ENCODE measurements around the gene TERC. TPM values are rescaled to one million over a fixed set of nuclear protein-coding genes. Genes with fewer than 3 reads are reported as not detected.

The TERC gene
- total and polyA plus RNA-seq, 12 donors = 1.4 to 200 (median 30.8) TPM; not detected in 3

DNA sequence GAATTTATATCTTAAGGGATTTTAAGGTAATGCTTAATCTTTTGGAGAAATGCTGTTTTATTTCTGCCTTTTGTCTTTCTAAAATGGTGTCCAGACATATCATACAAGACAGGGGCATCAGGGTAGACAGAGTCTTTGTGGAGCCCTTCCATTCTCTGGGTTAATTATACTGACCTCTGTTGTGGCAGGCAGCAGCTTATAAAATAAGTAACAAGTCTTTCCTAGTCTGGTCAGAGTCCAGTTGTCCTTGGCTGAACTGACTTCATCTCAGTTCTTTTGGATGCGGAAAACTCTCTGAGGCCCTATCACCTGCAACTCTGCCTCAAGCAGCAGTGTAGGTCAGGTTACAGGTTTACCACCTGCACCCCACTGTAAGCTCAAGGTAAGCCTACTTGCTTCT lies 27.5 kb upstream of the TERC start:
- Histone ChIP-seq H3K27me3 (no peaks in the 10 kb centered on the region), H3K36me3 (replicated peaks in 1 of 2) (peaks cover 0 to 18% of the 10 kb centered on the region in 2 donors), H3K4me1 (replicated peaks in 1 of 2) (no peaks in the 10 kb centered on the region), H3K9me3 (replicated peaks in 1 of 3) (no peaks in the 10 kb centered on the region), H3K4me3 (no peak overlapping the region), H3K27ac (no peak overlapping the region)
- DNase-seq = no peak
- TF ChIP-seq POLR2A (IDR thresholded peaks at IDR 0.05) = no peak
- TF ChIP-seq, protein P1, sequence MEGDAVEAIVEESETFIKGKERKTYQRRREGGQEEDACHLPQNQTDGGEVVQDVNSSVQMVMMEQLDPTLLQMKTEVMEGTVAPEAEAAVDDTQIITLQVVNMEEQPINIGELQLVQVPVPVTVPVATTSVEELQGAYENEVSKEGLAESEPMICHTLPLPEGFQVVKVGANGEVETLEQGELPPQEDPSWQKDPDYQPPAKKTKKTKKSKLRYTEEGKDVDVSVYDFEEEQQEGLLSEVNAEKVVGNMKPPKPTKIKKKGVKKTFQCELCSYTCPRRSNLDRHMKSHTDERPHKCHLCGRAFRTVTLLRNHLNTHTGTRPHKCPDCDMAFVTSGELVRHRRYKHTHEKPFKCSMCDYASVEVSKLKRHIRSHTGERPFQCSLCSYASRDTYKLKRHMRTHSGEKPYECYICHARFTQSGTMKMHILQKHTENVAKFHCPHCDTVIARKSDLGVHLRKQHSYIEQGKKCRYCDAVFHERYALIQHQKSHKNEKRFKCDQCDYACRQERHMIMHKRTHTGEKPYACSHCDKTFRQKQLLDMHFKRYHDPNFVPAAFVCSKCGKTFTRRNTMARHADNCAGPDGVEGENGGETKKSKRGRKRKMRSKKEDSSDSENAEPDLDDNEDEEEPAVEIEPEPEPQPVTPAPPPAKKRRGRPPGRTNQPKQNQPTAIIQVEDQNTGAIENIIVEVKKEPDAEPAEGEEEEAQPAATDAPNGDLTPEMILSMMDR (IDR thresholded peaks at IDR 0.05) = no peak
- intact Hi-C loops (cut with DNase I) = no loop called here
- 98 to 100% (median 100%) methylated on average over 1 of the region's 1 CpG for WGBS, 4 donors

DNA sequence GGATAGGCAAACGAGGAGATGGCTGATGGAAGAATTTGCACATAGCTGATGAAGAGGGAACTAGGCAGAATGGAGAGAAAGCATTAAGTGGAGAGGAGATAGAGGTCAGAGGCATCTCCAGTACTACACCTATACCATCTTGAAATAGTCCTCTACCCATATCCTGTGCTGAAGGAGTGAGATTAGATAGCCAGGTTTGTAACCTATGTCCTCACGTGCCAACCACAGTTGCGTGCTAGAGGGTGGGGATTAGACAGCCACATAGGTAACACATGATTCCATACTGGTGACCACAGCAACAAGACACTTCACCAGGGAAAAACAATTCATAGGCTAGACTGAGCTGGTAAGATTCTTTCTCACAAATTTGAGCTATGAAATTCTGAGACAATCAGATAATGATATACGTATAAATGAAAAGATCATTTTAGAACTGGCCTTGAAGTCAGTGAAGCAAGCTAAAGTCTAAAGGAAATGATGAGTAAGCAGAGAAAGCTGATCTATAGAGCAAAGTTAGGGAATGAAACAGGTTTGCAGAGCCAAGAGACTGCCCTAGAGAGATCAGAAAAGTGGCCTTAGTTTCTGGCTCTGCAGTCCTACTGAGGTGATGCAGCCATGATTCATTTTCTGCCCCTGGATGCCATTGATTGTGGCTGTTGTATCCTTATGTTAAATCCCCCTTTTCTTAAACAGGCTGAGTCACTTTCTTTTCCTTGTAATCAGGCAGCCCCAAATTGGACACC lies 26.0 kb upstream of the TERC start:
- TF ChIP-seq POLR2A (IDR thresholded peaks at IDR 0.05) = no peak
- TF ChIP-seq, protein P1 (IDR thresholded peaks at IDR 0.05) = no peak
- no peak for DNase-seq
- H3K4me1 ChIP-seq (replicated peaks in 1 of 2) = no peaks in the 10 kb centered on the region
- 79 to 94% (median 89%) methylated on average over 4 of the region's 4 CpGs for WGBS, 4 donors
- intact Hi-C loops (cut with DNase I) = no loop called here
- no peaks in the 10 kb centered on the region for H3K27me3 ChIP-seq
- peaks cover 0 to 30% of the 10 kb centered on the region in 2 donors for H3K36me3 ChIP-seq (replicated peaks in 1 of 2)
- H3K27ac ChIP-seq = no peak overlapping the region
- no peaks in the 10 kb centered on the region for H3K9me3 ChIP-seq (replicated peaks in 1 of 3)
- H3K4me3 ChIP-seq = no peak overlapping the region

DNA sequence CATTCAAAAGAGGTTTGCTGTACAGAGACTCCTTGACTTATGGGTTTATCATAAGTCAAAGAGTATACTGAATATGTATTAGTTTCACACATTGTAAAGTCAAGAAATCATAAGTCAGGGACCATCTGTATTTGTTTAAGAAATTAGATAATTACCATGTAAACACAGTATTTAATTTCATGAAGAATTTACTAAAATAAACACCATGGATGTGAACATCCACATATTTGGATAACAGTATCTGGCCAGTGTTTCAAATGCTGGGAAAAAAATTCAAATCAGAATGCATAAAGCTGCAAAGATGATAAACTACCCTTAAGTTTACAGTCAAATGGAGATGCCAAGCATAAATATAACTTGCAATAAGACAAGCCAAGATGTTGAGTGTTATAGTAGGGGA lies 25.4 kb upstream of the TERC start:
- Histone ChIP-seq H3K27ac (no peak overlapping the region), H3K4me3 (no peak overlapping the region), H3K9me3 (replicated peaks in 1 of 3) (no peaks in the 10 kb centered on the region), H3K27me3 (no peaks in the 10 kb centered on the region), H3K36me3 (replicated peaks in 1 of 2) (peaks cover 0 to 37% of the 10 kb centered on the region in 2 donors), H3K4me1 (replicated peaks in 1 of 2) (no peaks in the 10 kb centered on the region)
- DNase-seq = no peak
- intact Hi-C loops (cut with DNase I) = no loop called here
- TF ChIP-seq, protein P1 (IDR thresholded peaks at IDR 0.05) = no peak
- no peak for TF ChIP-seq POLR2A (IDR thresholded peaks at IDR 0.05)

DNA sequence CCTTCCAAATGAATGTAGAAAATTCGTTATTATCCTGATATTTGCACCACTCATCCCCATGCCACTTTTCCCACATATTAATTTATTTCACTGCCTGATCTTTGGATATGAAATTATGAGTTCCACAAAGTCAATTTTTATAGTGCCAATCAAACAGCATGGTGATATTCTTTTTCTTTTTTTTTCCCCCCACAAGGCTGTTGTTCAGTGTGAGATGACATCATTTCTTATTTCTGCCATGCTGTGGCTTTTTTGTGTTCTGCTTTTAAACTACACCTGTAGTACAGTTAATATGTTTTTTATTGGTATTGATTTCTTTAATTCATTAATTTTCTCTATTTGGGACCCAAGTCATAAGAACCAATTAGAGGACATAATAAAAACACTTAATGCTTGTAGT lies 22.9 kb upstream of the TERC start:
- Histone ChIP-seq H3K36me3 (replicated peaks in 1 of 2) (peaks cover 0 to 54% of the 10 kb centered on the region in 2 donors), H3K4me1 (replicated peaks in 1 of 2) (no peaks in the 10 kb centered on the region), H3K27ac (no peak overlapping the region), H3K4me3 (no peak overlapping the region), H3K9me3 (replicated peaks in 1 of 3) (no peaks in the 10 kb centered on the region), H3K27me3 (no peaks in the 10 kb centered on the region)
- TF ChIP-seq, protein P1 (IDR thresholded peaks at IDR 0.05) = no peak
- TF ChIP-seq POLR2A (IDR thresholded peaks at IDR 0.05) = no peak
- 80 to 93% (median 89%) methylated on average over 1 of the region's 1 CpG for WGBS, 4 donors
- no peak for DNase-seq
- intact Hi-C loops (cut with DNase I) = loop anchor here in 1 of 2 donors (10.0 kb wide), 1 partner anchor 187 kb away; no protein-coding TSS in a partner anchor
